A673 (cell line): Measurements from ENCODE around the gene MYEOV. TPM values are rescaled to one million over a fixed set of nuclear protein-coding genes. Genes with fewer than 3 reads are reported as not detected.

ENCODE experiments used
- BruUV-seq: library from RNA; stranded (reverse); fragments of 400-500 nt; replicated peaks from 2 replicates; lab custom pipeline; 2021; lab: Mats Ljungman, UMichigan
- CTCF ChIA-PET: fragments of 300-600 bp; sonication (Branson Sonifier 250); formaldehyde crosslinking; loops from one replicate; lab custom pipeline; 2022; ENCODE audit warnings: antibody characterized with exemption; lab: Charles Lee
- POLR2A ChIA-PET: fragments of 300-600 bp; sonication (Branson Sonifier 250); formaldehyde crosslinking; loops from one replicate; lab custom pipeline; 2022; ENCODE audit warnings: antibody characterized with exemption; ENCODE audit not compliant: low non-redundant PET; lab: Charles Lee
- DNase-seq: peaks from one replicate; pipeline ENCODE4 v3.0.0-alpha.2; 2015; ENCODE audit warnings: low spot score
- H3K27ac ChIP-seq: fragments of 200-600 bp; sonication (generic); 2 replicates; pipeline ENCODE4 v1.5.1; 2016; ENCODE audit warnings: mixed run types, low read depth, mild to moderate bottlenecking, mixed read lengths, antibody characterized with exemption, low read length; ENCODE audit not compliant: poor library complexity, severe bottlenecking
- H3K27me3 ChIP-seq: fragments of 200-600 bp; sonication (generic); replicated peaks from 2 replicates; pipeline ENCODE4 v1.6.1; 2017; ENCODE audit warnings: mixed run types, low read depth, mild to moderate bottlenecking, mixed read lengths, antibody characterized with exemption, low read length; ENCODE audit not compliant: insufficient read depth, poor library complexity
- H3K36me3 ChIP-seq: fragments of 200-600 bp; sonication (generic); 2 replicates; pipeline ENCODE4 v1.6.1; 2016; ENCODE audit warnings: mixed run types, mild to moderate bottlenecking, mixed read lengths, antibody characterized with exemption, low read length; ENCODE audit not compliant: insufficient read depth, poor library complexity, severe bottlenecking
- H3K4me1 ChIP-seq: fragments of 200-600 bp; sonication (generic); 2 replicates; pipeline ENCODE4 v1.6.1; 2017; ENCODE audit warnings: mixed run types, mild to moderate bottlenecking, mixed read lengths, antibody characterized with exemption, low read length; ENCODE audit not compliant: insufficient read depth, poor library complexity, severe bottlenecking
- H3K4me3 ChIP-seq: fragments of 200-600 bp; sonication (generic); 2 replicates; pipeline ENCODE4 v1.5.1; 2016; ENCODE audit warnings: low read depth, mixed run types, mild to moderate bottlenecking, mixed read lengths, low read length; ENCODE audit not compliant: poor library complexity, severe bottlenecking
- H3K9me3 ChIP-seq: fragments of 200-600 bp; sonication (generic); 2 replicates; pipeline ENCODE4 v1.6.1; 2016; ENCODE audit warnings: mixed run types, low read depth, mild to moderate bottlenecking, mixed read lengths, antibody characterized with exemption, low read length; ENCODE audit not compliant: poor library complexity, severe bottlenecking
- EZH2 ChIP-seq: fragments of 200-600 bp; sonication (generic); IDR thresholded peaks from 2 replicates; pipeline ENCODE4 v1.6.1; 2017; ENCODE audit warnings: borderline replicate concordance, low read depth, mild to moderate bottlenecking, mixed read lengths, antibody characterized with exemption, low read length; ENCODE audit not compliant: poor library complexity, severe bottlenecking
- intact Hi-C: fragments of 100-400 bp; cut with micrococcal nuclease; formaldehyde crosslinking; loops from one replicate; pipeline ENCODE4 v1.10.0; 2022; ENCODE audit not compliant: unreplicated experiment
- total RNA-seq: library from RNA; stranded (reverse); gene quantifications from 2 replicates; pipeline ENCODE4 v1.2.3, GENCODE V29; 2021
- TF ChIP-seq, protein P1 (sequence below): fragments of 300-800, 200-600 bp; sonication (generic); conservative IDR thresholded peaks from 2 replicates; pipeline ENCODE4 v1.5.1; 2017; ENCODE audit warnings: low read depth, mild to moderate bottlenecking, antibody characterized with exemption, low read length, moderate library complexity, mixed read lengths

MYEOV gene
- total RNA-seq, 1 experiment from 2014 or later, result 174 TPM

DNA sequence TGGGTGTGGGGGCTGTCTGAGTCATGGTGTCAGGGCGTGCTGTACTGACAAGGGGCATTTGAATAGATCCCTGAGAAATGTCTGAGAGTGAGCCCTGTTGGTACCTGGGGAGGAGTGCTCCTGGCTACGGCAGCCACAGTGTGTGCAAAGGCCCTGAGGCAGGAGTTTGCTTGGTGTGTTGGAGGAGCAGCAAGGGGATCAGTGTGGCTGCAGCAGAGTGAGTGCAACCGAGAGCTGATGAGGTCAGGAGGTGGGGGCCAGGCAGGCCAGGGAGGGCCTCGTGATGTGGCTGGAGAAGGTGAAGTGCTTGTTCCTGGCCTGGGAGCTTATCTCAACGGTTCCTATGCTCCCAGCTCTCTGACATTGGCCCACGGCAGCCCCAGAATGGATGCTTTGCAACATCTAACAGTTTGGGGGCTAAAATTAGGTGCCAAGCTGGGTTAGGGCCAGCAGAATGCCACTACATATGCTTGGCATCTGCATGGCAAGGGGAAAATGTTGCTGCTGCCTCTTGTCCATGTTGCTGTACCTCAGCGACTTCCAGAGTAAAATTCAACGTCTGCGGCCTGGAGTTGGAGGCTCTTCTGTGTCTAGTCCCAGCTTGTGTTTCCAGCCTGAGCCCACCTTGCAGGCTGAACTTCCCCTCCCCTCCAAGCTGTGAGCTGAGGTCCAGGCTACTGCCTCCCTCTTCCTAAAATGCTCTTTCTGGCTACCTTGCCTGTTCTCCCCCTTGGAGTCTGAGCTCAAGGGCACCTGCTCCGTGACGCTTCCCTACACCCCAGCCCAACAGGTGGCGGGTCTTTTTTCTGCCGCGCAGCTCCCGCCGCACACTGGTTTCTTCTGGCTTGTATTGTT, 48.2 kb upstream of the MYEOV start:
- TF ChIP-seq EZH2, result no peak
- TF ChIP-seq, protein P1, sequence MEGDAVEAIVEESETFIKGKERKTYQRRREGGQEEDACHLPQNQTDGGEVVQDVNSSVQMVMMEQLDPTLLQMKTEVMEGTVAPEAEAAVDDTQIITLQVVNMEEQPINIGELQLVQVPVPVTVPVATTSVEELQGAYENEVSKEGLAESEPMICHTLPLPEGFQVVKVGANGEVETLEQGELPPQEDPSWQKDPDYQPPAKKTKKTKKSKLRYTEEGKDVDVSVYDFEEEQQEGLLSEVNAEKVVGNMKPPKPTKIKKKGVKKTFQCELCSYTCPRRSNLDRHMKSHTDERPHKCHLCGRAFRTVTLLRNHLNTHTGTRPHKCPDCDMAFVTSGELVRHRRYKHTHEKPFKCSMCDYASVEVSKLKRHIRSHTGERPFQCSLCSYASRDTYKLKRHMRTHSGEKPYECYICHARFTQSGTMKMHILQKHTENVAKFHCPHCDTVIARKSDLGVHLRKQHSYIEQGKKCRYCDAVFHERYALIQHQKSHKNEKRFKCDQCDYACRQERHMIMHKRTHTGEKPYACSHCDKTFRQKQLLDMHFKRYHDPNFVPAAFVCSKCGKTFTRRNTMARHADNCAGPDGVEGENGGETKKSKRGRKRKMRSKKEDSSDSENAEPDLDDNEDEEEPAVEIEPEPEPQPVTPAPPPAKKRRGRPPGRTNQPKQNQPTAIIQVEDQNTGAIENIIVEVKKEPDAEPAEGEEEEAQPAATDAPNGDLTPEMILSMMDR, result no peak
- DNase-seq, result no peak
- no peak overlapping the region for H3K4me3 ChIP-seq
- POLR2A ChIA-PET, result no interaction called here
- CTCF ChIA-PET, result no interaction called here
- no peaks in the 10 kb centered on the region for H3K4me1 ChIP-seq
- no TSS peak for BruUV-seq
- no peaks in the 10 kb centered on the region for H3K27me3 ChIP-seq
- H3K27ac ChIP-seq, result no peak overlapping the region
- intact Hi-C loops, result no loop called here
- no peaks in the 10 kb centered on the region for H3K9me3 ChIP-seq
- H3K36me3 ChIP-seq, result no peaks in the 10 kb centered on the region

- ChIA-PET CTCF (no interaction called here), POLR2A (no interaction called here)
- no peaks in the 10 kb centered on the region for H3K36me3 ChIP-seq
- no peak for DNase-seq
- no peaks in the 10 kb centered on the region for H3K4me1 ChIP-seq
- TF ChIP-seq, protein P1, result no peak
- TF ChIP-seq EZH2, result no peak
- no peak overlapping the region for H3K27ac ChIP-seq
- peaks cover 8% of the 10 kb centered on the region for H3K9me3 ChIP-seq
- intact Hi-C loops, result no loop called here
- H3K4me3 ChIP-seq, result no peak overlapping the region
- no peaks in the 10 kb centered on the region for H3K27me3 ChIP-seq
- no TSS peak for BruUV-seq
Observed at GRCh38 chr11:69249311-69250185, 44.4 kb upstream of the MYEOV start.

- Histone ChIP-seq H3K9me3 (peaks cover 8% of the 10 kb centered on the region), H3K36me3 (no peaks in the 10 kb centered on the region), H3K4me3 (no peak overlapping the region), H3K27me3 (no peaks in the 10 kb centered on the region), H3K4me1 (no peaks in the 10 kb centered on the region), H3K27ac (no peak overlapping the region)
- TF ChIP-seq EZH2, result no peak
- TF ChIP-seq, protein P1, result no peak
- no TSS peak for BruUV-seq
- ChIA-PET CTCF (no interaction called here), POLR2A (no interaction called here)
- intact Hi-C loops, result no loop called here
- no peak for DNase-seq
Observed at GRCh38 chr11:69250186-69251056, 43.5 kb upstream of the MYEOV start.
